ENCODE data around the gene OVOL1.
A peak's percentile ranks its signal among the peaks of the same experiment; 100 is the strongest.
"Not testable (repeated sequence)": the region's sequence is repeated elsewhere in the genome, so short reads cannot be mapped to it uniquely, and the experiment has no call there.

Gene OVOL1

GRCh38 chr11:65817835-65818680 lies 31.2 kb downstream of the OVOL1 start:
- peaks cover 5% of the 10 kb centered on the region for H3K4me1 Mint-ChIP-seq
- peaks cover 4% of the 10 kb centered on the region for H3K36me3 Mint-ChIP-seq (ENCODE audit: low read depth)
- no peaks in the 10 kb centered on the region for H3K9me3 Mint-ChIP-seq
- H3K4me3 Mint-ChIP-seq = peak overlapping the region; percentile 84 to 91 (median 88)
- no peaks in the 10 kb centered on the region for H3K27me3 Mint-ChIP-seq (ENCODE audit: low read depth)
- TF ChIP-seq CTCF (IDR thresholded peaks at IDR 0.05; ENCODE audit: unreplicated experiment in 3 of 3) = peak; percentile 100
- H3K27ac Mint-ChIP-seq = peak overlapping the region; percentile 49 to 95 (median 92)

DNA sequence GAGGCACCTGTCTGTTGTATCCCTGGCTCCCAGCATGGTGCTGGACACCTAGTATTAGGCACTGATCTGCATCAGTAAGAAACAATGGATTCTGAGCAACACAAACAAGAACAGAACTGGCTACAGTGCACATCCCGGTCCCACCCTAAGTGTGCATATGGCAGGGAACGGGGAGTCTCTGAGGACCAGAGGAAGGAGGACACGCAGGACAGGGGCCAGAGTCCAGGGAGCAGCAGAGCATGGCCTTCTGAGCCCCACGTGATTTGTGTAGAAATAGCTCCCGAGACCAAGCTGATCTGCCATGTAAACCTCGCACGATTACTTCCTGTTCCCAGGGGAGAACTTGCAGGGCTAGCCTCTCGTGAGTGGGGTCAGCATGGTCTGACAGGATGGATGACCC lies 34.2 kb downstream of the OVOL1 start:
- no peaks in the 10 kb centered on the region for H3K9me3 Mint-ChIP-seq
- peak overlapping the region in 2 of 3 experiments; percentile 61 to 86 for H3K27ac Mint-ChIP-seq
- peaks cover 5% of the 10 kb centered on the region for H3K4me1 Mint-ChIP-seq
- no peak overlapping the region for H3K4me3 Mint-ChIP-seq
- H3K36me3 Mint-ChIP-seq (ENCODE audit: low read depth) = peaks cover 4% of the 10 kb centered on the region
- H3K27me3 Mint-ChIP-seq (ENCODE audit: low read depth) = no peaks in the 10 kb centered on the region
- TF ChIP-seq CTCF (IDR thresholded peaks at IDR 0.05; ENCODE audit: unreplicated experiment in 3 of 3) = no peak

- no peak for TF ChIP-seq CTCF (IDR thresholded peaks at IDR 0.05; ENCODE audit: unreplicated experiment in 3 of 3)
- Mint-ChIP-seq H3K4me3 (no peak overlapping the region), H3K27ac (no peak overlapping the region), H3K4me1 (no peaks in the 10 kb centered on the region), H3K36me3 (ENCODE audit: low read depth) (no peaks in the 10 kb centered on the region), H3K27me3 (ENCODE audit: low read depth) (no peaks in the 10 kb centered on the region), H3K9me3 (no peaks in the 10 kb centered on the region)
Observed at GRCh38 chr11:65822776-65823528, 36.1 kb downstream of the OVOL1 start.

GRCh38 chr11:65826984-65827735 lies 40.3 kb downstream of the OVOL1 start:
- TF ChIP-seq CTCF (IDR thresholded peaks at IDR 0.05; ENCODE audit: unreplicated experiment in 3 of 3) = no peak
- peaks cover 3% of the 10 kb centered on the region for H3K27me3 Mint-ChIP-seq (ENCODE audit: low read depth)
- H3K9me3 Mint-ChIP-seq = no peaks in the 10 kb centered on the region
- H3K36me3 Mint-ChIP-seq (ENCODE audit: low read depth) = no peaks in the 10 kb centered on the region
- H3K27ac Mint-ChIP-seq = no peak overlapping the region
- no peak overlapping the region for H3K4me3 Mint-ChIP-seq
- H3K4me1 Mint-ChIP-seq = peaks cover 8% of the 10 kb centered on the region

DNA sequence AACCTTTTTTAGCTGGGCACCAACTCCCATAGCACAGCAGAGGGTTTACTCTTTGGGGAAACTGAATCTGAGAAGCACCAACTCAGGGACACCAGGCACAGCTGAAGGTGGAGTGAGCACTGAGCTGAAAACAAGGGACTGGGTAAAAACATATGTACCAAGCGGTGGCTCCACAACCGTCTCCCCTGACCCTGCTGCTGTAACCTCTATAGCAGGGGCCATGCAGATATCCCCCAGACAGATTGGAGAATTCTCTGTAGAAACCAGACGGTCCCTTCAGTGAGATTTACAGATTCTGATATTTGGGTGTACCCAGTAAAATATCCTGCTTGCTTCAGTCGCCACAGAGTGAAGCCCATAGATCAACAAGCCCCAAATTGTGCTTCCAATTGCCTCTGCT lies 42.6 kb downstream of the OVOL1 start:
- Mint-ChIP-seq H3K36me3 (ENCODE audit: low read depth) (no peaks in the 10 kb centered on the region), H3K4me3 (peak overlapping the region in 1 of 3 experiments; percentile 10), H3K4me1 (peaks cover 15% of the 10 kb centered on the region), H3K27me3 (ENCODE audit: low read depth) (peaks cover 7% of the 10 kb centered on the region), H3K9me3 (no peaks in the 10 kb centered on the region), H3K27ac (no peak overlapping the region)
- TF ChIP-seq CTCF (IDR thresholded peaks at IDR 0.05; ENCODE audit: unreplicated experiment in 3 of 3) = no peak

DNA sequence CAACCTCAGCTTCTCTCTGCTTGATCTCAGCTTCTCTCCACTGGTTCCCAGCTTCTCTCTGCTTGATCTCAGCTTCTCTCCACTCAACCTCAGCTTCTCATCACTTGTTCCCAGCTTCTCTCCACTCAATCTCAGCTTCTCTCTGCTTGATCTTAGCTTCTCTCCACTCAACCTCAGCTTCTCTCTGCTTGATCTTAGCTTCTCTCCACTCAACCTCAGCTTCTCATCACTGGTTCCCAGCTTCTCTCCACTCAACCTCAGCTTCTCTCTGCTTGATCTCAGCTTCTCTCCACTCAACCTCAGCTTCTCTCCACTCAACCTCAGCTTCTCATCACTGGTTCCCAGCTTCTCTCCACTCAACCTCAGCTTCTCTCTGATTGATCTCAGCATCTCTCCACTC lies 45.4 kb downstream of the OVOL1 start:
- not testable (repeated sequence) for H3K27ac Mint-ChIP-seq; H3K36me3 Mint-ChIP-seq (ENCODE audit: low read depth); H3K9me3 Mint-ChIP-seq; H3K27me3 Mint-ChIP-seq (ENCODE audit: low read depth)
- H3K4me3 Mint-ChIP-seq = peak overlapping the region; percentile 16 to 70 (median 58)
- peaks cover 15% of the 10 kb centered on the region for H3K4me1 Mint-ChIP-seq
